ENCODE data around the gene DOLK.

The DOLK gene

GRCh38 chr9:128943832-128944620 is 3.4 kb downstream of the DOLK start:
- no peak for TF ChIP-seq CTCF (IDR thresholded peaks at IDR 0.05; ENCODE audit: control insufficient read depth, extremely low read depth, insufficient read depth)
- no peak for DNase-seq (ENCODE audit: low read depth)
- no peak overlapping the region for H3K4me3 ChIP-seq (ENCODE audit: low read depth, low read length)

GRCh38 chr9:128940946-128941755 is 6.3 kb downstream of the DOLK start:
- no peak for TF ChIP-seq CTCF (IDR thresholded peaks at IDR 0.05; ENCODE audit: control insufficient read depth, extremely low read depth, insufficient read depth)
- no peak overlapping the region for H3K4me3 ChIP-seq (ENCODE audit: low read depth, low read length)
- DNase-seq (ENCODE audit: low read depth): no peak

- DNase-seq (ENCODE audit: low read depth): no peak
These were observed 7.0 kb downstream of the DOLK start for GRCh38 chr9:128940271-128940921.

GRCh38 chr9:128937310-128938165 is 9.9 kb downstream of the DOLK start:
- no peak overlapping the region for H3K4me3 ChIP-seq (ENCODE audit: low read depth, low read length)
- no peak for TF ChIP-seq CTCF (IDR thresholded peaks at IDR 0.05; ENCODE audit: control insufficient read depth, extremely low read depth, insufficient read depth)
- DNase-seq (ENCODE audit: low read depth): no peak

More at GRCh38 chr9:128940271-128940921, 7.0 kb downstream of the DOLK start:
- TF ChIP-seq CTCF (IDR thresholded peaks at IDR 0.05; ENCODE audit: control insufficient read depth, extremely low read depth, insufficient read depth): no peak
- no peak overlapping the region for H3K4me3 ChIP-seq (ENCODE audit: low read depth, low read length)

GRCh38 chr9:128936171-128936865 is 11.1 kb downstream of the DOLK start:
- no peak for TF ChIP-seq CTCF (IDR thresholded peaks at IDR 0.05; ENCODE audit: control insufficient read depth, extremely low read depth, insufficient read depth)
- DNase-seq (ENCODE audit: low read depth): no peak
- no peak overlapping the region for H3K4me3 ChIP-seq (ENCODE audit: low read depth, low read length)

- no peak for DNase-seq (ENCODE audit: low read depth)
- TF ChIP-seq CTCF (IDR thresholded peaks at IDR 0.05; ENCODE audit: control insufficient read depth, extremely low read depth, insufficient read depth): no peak
- no peak overlapping the region for H3K4me3 ChIP-seq (ENCODE audit: low read depth, low read length)
These were observed 13.7 kb downstream of the DOLK start for GRCh38 chr9:128933731-128934130.

Data from LNCaP clone FGC (cell line).